OCI-LY7 (cell line): ENCODE results near the gene AKAP8L. TPM values are rescaled to one million over a fixed set of nuclear protein-coding genes. Genes with fewer than 3 reads are reported as not detected.

Experiments
- BruUV-seq: library from RNA; stranded (reverse); fragments of 400-500 nt; replicated peaks from 2 replicates; lab custom pipeline; 2021; lab: Mats Ljungman, UMichigan
- CTCF ChIA-PET: fragments of 300-600 bp; sonication (Branson Sonifier 250); formaldehyde crosslinking; loops from one replicate; lab custom pipeline; 2022; ENCODE audit warnings: antibody characterized with exemption; ENCODE audit not compliant: unreplicated experiment; lab: Charles Lee
- POLR2A ChIA-PET: fragments of 300-600 bp; sonication (Branson Sonifier 250); formaldehyde crosslinking; loops from one replicate; lab custom pipeline; 2022; ENCODE audit warnings: antibody characterized with exemption; lab: Charles Lee
- DNase-seq: peaks from one replicate; pipeline ENCODE4 v3.0.0-alpha.2; 2015; ENCODE audit warnings: low spot score
- H2AFZ ChIP-seq: fragments of 200-600 bp; sonication (generic), shearing (Covaris generic); 2 replicates; pipeline ENCODE4 v1.6.1; 2014; ENCODE audit warnings: mild to moderate bottlenecking, antibody characterized with exemption, low read length, moderate library complexity
- H3K27ac ChIP-seq: fragments of 200-600 bp; sonication (generic); 2 replicates; pipeline ENCODE4 v1.5.1; 2014; ENCODE audit warnings: mixed run types, low read depth, mild to moderate bottlenecking, moderate library complexity, low read length, inconsistent platforms; ENCODE audit not compliant: poor library complexity, severe bottlenecking
- H3K36me3 ChIP-seq: fragments of 200-600 bp; sonication (generic); 2 replicates; pipeline ENCODE4 v1.6.1; 2014; ENCODE audit warnings: mild to moderate bottlenecking, antibody characterized with exemption, low read length, moderate library complexity, mixed read lengths; ENCODE audit not compliant: insufficient read depth
- H3K4me1 ChIP-seq: fragments of 200-600 bp; sonication (generic); 2 replicates; pipeline ENCODE4 v1.5.1; 2014; ENCODE audit warnings: mild to moderate bottlenecking, low read length; ENCODE audit not compliant: insufficient read depth, poor library complexity, severe bottlenecking
- H3K4me2 ChIP-seq: fragments of 200-600 bp; sonication (generic); 2 replicates; pipeline ENCODE4 v1.6.1; 2014; ENCODE audit warnings: mild to moderate bottlenecking, low read length
- H3K4me3 ChIP-seq: fragments of 200-600 bp; sonication (generic); 2 replicates; pipeline ENCODE4 v1.5.1; 2014; ENCODE audit warnings: mild to moderate bottlenecking, low read depth, low read length; ENCODE audit not compliant: poor library complexity, severe bottlenecking
- H3K79me2 ChIP-seq: fragments of 200-600 bp; sonication (generic); 2 replicates; pipeline ENCODE4 v1.6.1; 2016; ENCODE audit warnings: low read depth, mild to moderate bottlenecking, low read length, moderate library complexity, mixed read lengths; ENCODE audit not compliant: insufficient read depth
- H3K9me2 ChIP-seq: fragments of 200-600 bp; sonication (generic); 2 replicates; pipeline ENCODE4 v1.6.1; 2016; ENCODE audit warnings: mild to moderate bottlenecking, low read length, mixed read lengths; ENCODE audit not compliant: insufficient read depth
- H3K9me3 ChIP-seq: fragments of 200-600 bp; sonication (generic); 2 replicates; pipeline ENCODE4 v1.6.1; 2014; ENCODE audit warnings: mild to moderate bottlenecking, mixed run types, low read length, mixed read lengths
- H4K20me1 ChIP-seq: fragments of 200-600 bp; sonication (generic); 2 replicates; pipeline ENCODE4 v1.6.1; 2014; ENCODE audit warnings: mild to moderate bottlenecking, antibody characterized with exemption, low read length, moderate library complexity, mixed read lengths; ENCODE audit not compliant: insufficient read depth
- EZH2phosphoT487 ChIP-seq: fragments of 200-600 bp; sonication (generic); IDR thresholded peaks from 2 replicates; pipeline ENCODE4 v1.6.1; 2018; ENCODE audit warnings: low read depth, borderline replicate concordance, mild to moderate bottlenecking, mixed run types, antibody characterized with exemption, low read length, moderate library complexity, mixed read lengths
- intact Hi-C: fragments of 100-400 bp; cut with micrococcal nuclease; formaldehyde crosslinking; loops from one replicate; pipeline ENCODE4 v1.10.0; 2022; ENCODE audit not compliant: unreplicated experiment
- total RNA-seq, 2 experiments: library from RNA; depleted of rRNA in 1 of 2; stranded (reverse); fragments of >200 nt in 1 of 2; shearing (Covaris generic) in 1 of 2; gene quantifications; 2 replicates each; pipeline ENCODE4 v1.2.3, GENCODE V29; 2014 to 2022
- TF ChIP-seq, protein P1 (sequence below): fragments of 200-600 bp; sonication (generic); conservative IDR thresholded peaks from 2 replicates; pipeline ENCODE4 v1.5.1; 2014; ENCODE audit warnings: mild to moderate bottlenecking, antibody characterized with exemption, low read length, moderate library complexity, mixed read lengths

The AKAP8L gene
- total RNA-seq, 2 experiments from 2014 or later = 119 to 124 TPM

DNA sequence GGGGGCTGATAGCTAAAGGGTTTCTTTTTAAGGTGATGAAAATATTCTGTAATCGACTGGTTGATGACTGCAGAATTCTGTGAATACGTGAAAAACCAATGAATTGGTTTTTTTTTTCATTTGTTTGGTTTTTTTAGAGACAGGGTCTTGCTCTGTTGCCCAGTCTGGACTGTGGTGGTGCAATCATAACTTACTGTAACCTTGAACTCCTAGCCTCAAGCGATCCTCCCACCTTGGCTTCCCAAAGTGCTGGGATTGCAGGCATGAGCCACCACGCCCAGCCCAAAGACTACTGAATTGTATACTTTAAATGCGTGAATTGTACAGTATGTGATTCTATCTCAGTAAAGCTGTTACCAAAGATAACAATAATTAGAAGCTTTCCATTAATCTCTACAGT is 24.4 kb downstream of the AKAP8L start:
- POLR2A ChIA-PET = no interaction called here
- no peaks in the 10 kb centered on the region for H3K79me2 ChIP-seq
- no TSS peak for BruUV-seq

DNA sequence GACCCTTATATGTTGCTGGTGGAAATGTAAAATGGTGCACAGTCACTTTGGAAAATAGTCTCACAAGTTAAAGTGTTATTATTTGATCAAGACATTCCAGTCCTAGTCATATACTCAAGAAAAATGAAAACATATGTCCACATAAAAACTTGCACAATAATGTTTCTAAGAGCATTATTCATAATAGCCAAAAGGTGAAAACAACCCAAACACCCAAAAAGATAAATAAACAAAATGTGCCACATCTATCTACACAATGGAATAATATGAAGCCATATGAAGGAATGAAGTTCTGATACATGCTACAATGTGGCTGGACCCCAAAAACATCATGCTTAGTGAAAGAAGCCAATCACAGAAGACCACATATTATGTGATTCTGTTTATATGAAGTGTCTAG is 24.8 kb downstream of the AKAP8L start:
- Histone ChIP-seq H3K4me1 (no peaks in the 10 kb centered on the region), H4K20me1 (no peaks in the 10 kb centered on the region; the same call in 1 of the 2 replicates), H2AFZ (no peak overlapping the region), H3K27ac (no peak overlapping the region), H3K4me2 (no peak overlapping the region), H3K79me2 (no peaks in the 10 kb centered on the region), H3K9me3 (no peaks in the 10 kb centered on the region), H3K4me3 (no peak overlapping the region), H3K9me2 (no peaks in the 10 kb centered on the region), H3K36me3 (peaks cover 91% of the 10 kb centered on the region)
- intact Hi-C loops = no loop called here
- DNase-seq = no peak
- ChIA-PET CTCF (no interaction called here), POLR2A (no interaction called here)
- no peak for TF ChIP-seq EZH2phosphoT487
- TF ChIP-seq, protein P1, sequence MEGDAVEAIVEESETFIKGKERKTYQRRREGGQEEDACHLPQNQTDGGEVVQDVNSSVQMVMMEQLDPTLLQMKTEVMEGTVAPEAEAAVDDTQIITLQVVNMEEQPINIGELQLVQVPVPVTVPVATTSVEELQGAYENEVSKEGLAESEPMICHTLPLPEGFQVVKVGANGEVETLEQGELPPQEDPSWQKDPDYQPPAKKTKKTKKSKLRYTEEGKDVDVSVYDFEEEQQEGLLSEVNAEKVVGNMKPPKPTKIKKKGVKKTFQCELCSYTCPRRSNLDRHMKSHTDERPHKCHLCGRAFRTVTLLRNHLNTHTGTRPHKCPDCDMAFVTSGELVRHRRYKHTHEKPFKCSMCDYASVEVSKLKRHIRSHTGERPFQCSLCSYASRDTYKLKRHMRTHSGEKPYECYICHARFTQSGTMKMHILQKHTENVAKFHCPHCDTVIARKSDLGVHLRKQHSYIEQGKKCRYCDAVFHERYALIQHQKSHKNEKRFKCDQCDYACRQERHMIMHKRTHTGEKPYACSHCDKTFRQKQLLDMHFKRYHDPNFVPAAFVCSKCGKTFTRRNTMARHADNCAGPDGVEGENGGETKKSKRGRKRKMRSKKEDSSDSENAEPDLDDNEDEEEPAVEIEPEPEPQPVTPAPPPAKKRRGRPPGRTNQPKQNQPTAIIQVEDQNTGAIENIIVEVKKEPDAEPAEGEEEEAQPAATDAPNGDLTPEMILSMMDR = no peak
- BruUV-seq = no TSS peak

More for the DNA sequence above, 24.4 kb downstream of the AKAP8L start:
- DNase-seq = no peak
- no peak overlapping the region for H3K4me3 ChIP-seq
- CTCF ChIA-PET = no interaction called here
- H3K27ac ChIP-seq = no peak overlapping the region
- no peaks in the 10 kb centered on the region for H3K9me2 ChIP-seq
- peaks cover 91% of the 10 kb centered on the region for H3K36me3 ChIP-seq
- no peak for TF ChIP-seq EZH2phosphoT487
- TF ChIP-seq, protein P1 = no peak
- H3K4me2 ChIP-seq = no peak overlapping the region
- intact Hi-C loops = no loop called here
- no peaks in the 10 kb centered on the region for H3K9me3 ChIP-seq
- H2AFZ ChIP-seq = no peak overlapping the region
- H4K20me1 ChIP-seq = no peaks in the 10 kb centered on the region; the same call in 1 of the 2 replicates
- H3K4me1 ChIP-seq = no peaks in the 10 kb centered on the region

DNA sequence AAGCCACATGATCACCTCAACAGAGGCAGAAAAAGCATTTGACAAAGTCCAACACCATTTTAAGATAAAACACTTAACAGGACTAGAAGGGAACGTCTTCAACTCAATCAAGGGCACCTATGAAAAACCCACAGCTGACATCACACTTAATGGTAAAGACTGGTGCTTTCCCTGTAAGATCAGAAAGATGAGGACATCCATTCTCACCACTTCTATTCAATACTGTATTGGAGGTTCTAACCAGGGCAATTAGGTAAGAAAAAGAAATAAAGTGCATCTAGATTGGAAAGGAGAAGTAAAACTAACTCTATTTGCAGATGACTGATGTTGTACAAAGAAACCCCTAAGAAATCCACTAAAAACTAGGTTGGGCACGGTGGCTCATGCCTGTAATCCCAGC is 28.0 kb downstream of the AKAP8L start:
- H2AFZ ChIP-seq = no peak overlapping the region
- DNase-seq = no peak
- CTCF ChIA-PET = no interaction called here
- H3K4me3 ChIP-seq = no peak overlapping the region
- TF ChIP-seq, protein P1 = no peak
- TF ChIP-seq EZH2phosphoT487 = no peak
- H3K9me2 ChIP-seq = no peaks in the 10 kb centered on the region
- H3K79me2 ChIP-seq = no peaks in the 10 kb centered on the region
- no peaks in the 10 kb centered on the region for H3K4me1 ChIP-seq
- H4K20me1 ChIP-seq = no peaks in the 10 kb centered on the region
- BruUV-seq = no TSS peak
- peaks cover 80% of the 10 kb centered on the region for H3K36me3 ChIP-seq
- H3K4me2 ChIP-seq = no peak overlapping the region
- H3K27ac ChIP-seq = no peak overlapping the region
- H3K9me3 ChIP-seq = no peaks in the 10 kb centered on the region
- POLR2A ChIA-PET = interaction anchor here (0.6 kb wide), 1 partner anchor 17 kb away, joined by 3 read pairs; no protein-coding TSS in a partner anchor
- intact Hi-C loops = no loop called here
